HFFc6 (cell line): ENCODE data around the gene TRIM31. TPM values are rescaled to one million over a fixed set of nuclear protein-coding genes. Genes with fewer than 3 reads are reported as not detected.

ENCODE experiments used
- DNase-seq: peaks from one replicate; pipeline ENCODE4 v3.0.0-alpha.2; 2018
- H3K27ac Mint-ChIP-seq: 2 replicates; pipeline ENCODE4 v1.8.0; 2020; ENCODE audit warnings: mild to moderate bottlenecking, mixed read lengths
- H3K27me3 Mint-ChIP-seq: 2 replicates; pipeline ENCODE4 v1.8.0; 2021; ENCODE audit warnings: mild to moderate bottlenecking, moderate library complexity, mixed read lengths; ENCODE audit not compliant: insufficient read depth
- H3K36me3 Mint-ChIP-seq: 2 replicates; pipeline ENCODE4 v1.8.0; 2021; ENCODE audit warnings: low read depth, mixed read lengths
- H3K4me1 Mint-ChIP-seq: 2 replicates; pipeline ENCODE4 v1.8.0; 2020; ENCODE audit warnings: low read depth, mixed read lengths
- H3K4me3 Mint-ChIP-seq: 2 replicates; pipeline ENCODE4 v1.8.0; 2020; ENCODE audit warnings: mild to moderate bottlenecking, moderate library complexity, mixed read lengths
- H3K9me3 Mint-ChIP-seq: 2 replicates; pipeline ENCODE4 v1.8.0; 2020; ENCODE audit warnings: mild to moderate bottlenecking, mixed read lengths
- total RNA-seq, 6 experiments: library from RNA; stranded (reverse); fragmentation: NEBNext Ultra II Directional; extraction: Animal tissue kit (Norgen Biotek cat#: 25700); gene quantifications; 2 replicates in 1 of 6; 3 replicates in 5 of 6; pipeline ENCODE4 v1.2.3, GENCODE V29; 2021
- TF ChIP-seq, protein P1 (sequence below): fragments of 200-600 bp; sonication (generic); IDR thresholded peaks from 2 replicates; pipeline ENCODE4 v1.5.0; 2021; ENCODE audit warnings: antibody characterized with exemption, mild to moderate bottlenecking

TRIM31 gene
- total RNA-seq, 6 experiments from 2014 or later: not detected

GRCh38 chr6:30061858-30062458 lies 50.9 kb downstream of the TRIM31 start:
- no peaks in the 10 kb centered on the region for H3K9me3 Mint-ChIP-seq
- H3K27ac Mint-ChIP-seq: peak overlapping the region; percentile 95
- H3K4me3 Mint-ChIP-seq: peak overlapping the region; percentile 98
- peaks cover 8% of the 10 kb centered on the region for H3K27me3 Mint-ChIP-seq
- TF ChIP-seq, protein P1, sequence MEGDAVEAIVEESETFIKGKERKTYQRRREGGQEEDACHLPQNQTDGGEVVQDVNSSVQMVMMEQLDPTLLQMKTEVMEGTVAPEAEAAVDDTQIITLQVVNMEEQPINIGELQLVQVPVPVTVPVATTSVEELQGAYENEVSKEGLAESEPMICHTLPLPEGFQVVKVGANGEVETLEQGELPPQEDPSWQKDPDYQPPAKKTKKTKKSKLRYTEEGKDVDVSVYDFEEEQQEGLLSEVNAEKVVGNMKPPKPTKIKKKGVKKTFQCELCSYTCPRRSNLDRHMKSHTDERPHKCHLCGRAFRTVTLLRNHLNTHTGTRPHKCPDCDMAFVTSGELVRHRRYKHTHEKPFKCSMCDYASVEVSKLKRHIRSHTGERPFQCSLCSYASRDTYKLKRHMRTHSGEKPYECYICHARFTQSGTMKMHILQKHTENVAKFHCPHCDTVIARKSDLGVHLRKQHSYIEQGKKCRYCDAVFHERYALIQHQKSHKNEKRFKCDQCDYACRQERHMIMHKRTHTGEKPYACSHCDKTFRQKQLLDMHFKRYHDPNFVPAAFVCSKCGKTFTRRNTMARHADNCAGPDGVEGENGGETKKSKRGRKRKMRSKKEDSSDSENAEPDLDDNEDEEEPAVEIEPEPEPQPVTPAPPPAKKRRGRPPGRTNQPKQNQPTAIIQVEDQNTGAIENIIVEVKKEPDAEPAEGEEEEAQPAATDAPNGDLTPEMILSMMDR: no peak
- no peak for DNase-seq
- H3K36me3 Mint-ChIP-seq: peaks cover 22% of the 10 kb centered on the region
- H3K4me1 Mint-ChIP-seq: peaks cover 50% of the 10 kb centered on the region

- peak within 1 kb of the TSS; percentile 98 for H3K4me3 Mint-ChIP-seq
- TF ChIP-seq, protein P1: no peak
- H3K27ac Mint-ChIP-seq: peak within 1 kb of the TSS; percentile 95
- peak; percentile 94 for DNase-seq
- H3K27me3 Mint-ChIP-seq: peaks cover 4% of the 10 kb centered on the region
- peaks cover 22% of the 10 kb centered on the region for H3K36me3 Mint-ChIP-seq
- no peaks in the 10 kb centered on the region for H3K9me3 Mint-ChIP-seq
- peaks cover 45% of the 10 kb centered on the region for H3K4me1 Mint-ChIP-seq
These were observed 51.6 kb downstream of the TRIM31 start, which contains the start of gene POLR1H for GRCh38 chr6:30061092-30061857. POLR1H (plus strand) TSS chr6:30061265; CDS start chr6:30061525, 260 bp downstream.

GRCh38 chr6:30060606-30061091 lies 52.2 kb downstream of the TRIM31 start:
- DNase-seq: peak; percentile 47
- TF ChIP-seq, protein P1: no peak
- Mint-ChIP-seq H3K9me3 (no peaks in the 10 kb centered on the region), H3K36me3 (peaks cover 22% of the 10 kb centered on the region), H3K4me1 (peaks cover 38% of the 10 kb centered on the region), H3K27me3 (peaks cover 4% of the 10 kb centered on the region), H3K4me3 (peak overlapping the region; percentile 98), H3K27ac (peak overlapping the region; percentile 95)

DNA sequence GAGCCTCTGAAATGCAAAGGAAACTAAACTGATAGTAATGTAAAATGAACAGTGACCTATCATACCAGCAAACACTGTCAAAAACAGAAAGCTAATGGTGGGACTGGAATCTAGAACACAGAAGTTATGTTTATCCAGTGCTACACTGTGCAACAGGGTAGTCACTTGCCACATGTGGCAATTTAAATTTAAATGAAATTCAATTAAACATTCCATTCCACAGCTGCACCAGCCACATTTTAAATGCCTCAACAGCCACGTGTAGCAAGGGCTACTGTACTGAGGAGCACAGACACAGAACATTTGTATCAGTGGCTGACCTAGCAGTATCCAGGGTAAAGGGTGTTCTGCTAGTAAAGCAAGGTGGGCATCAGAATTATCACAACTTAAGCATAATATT lies 57.4 kb downstream of the TRIM31 start:
- H3K9me3 Mint-ChIP-seq: no peaks in the 10 kb centered on the region
- H3K4me1 Mint-ChIP-seq: peaks cover 21% of the 10 kb centered on the region
- TF ChIP-seq, protein P1: no peak
- H3K4me3 Mint-ChIP-seq: no peak overlapping the region
- no peak overlapping the region for H3K27ac Mint-ChIP-seq
- H3K36me3 Mint-ChIP-seq: no peaks in the 10 kb centered on the region
- peaks cover 2% of the 10 kb centered on the region; the same call in 1 of the 2 replicates for H3K27me3 Mint-ChIP-seq
- no peak for DNase-seq

- Mint-ChIP-seq H3K9me3 (no peaks in the 10 kb centered on the region), H3K36me3 (no peaks in the 10 kb centered on the region), H3K27me3 (no peaks in the 10 kb centered on the region; the same call in 1 of the 2 replicates), H3K4me3 (no peak overlapping the region), H3K27ac (no peak overlapping the region), H3K4me1 (peaks cover 8% of the 10 kb centered on the region; the same call in 1 of the 2 replicates)
- DNase-seq: no peak
- TF ChIP-seq, protein P1: no peak
These were observed 59.2 kb downstream of the TRIM31 start for GRCh38 chr6:30053682-30054081.

Other genes starting within 250 kb of the TRIM31 start
- 100 to 1,000 TPM; 116 to 159 (median 149) TPM for gene HLA-A, start 170.6 kb downstream of the TRIM31 start, total RNA-seq
- gene POLR1H, start 51.8 kb downstream of the TRIM31 start, total RNA-seq: 10 to 100 TPM; 18.6 to 28.3 (median 23.9) TPM
- gene PPP1R11, start 45.9 kb downstream of the TRIM31 start, total RNA-seq: 10 to 100 TPM; 47.1 to 61.7 (median 53.2) TPM
- not detected for gene RNF39, start 37.3 kb downstream of the TRIM31 start, total RNA-seq
- not detected for gene TRIM40, start 23.1 kb upstream of the TRIM31 start, total RNA-seq
- not detected for gene TRIM10, start 48.1 kb upstream of the TRIM31 start, total RNA-seq
- gene TRIM15, start 50.5 kb upstream of the TRIM31 start, total RNA-seq: not detected
- 10 to 100 TPM; 29.4 to 34.4 (median 32.2) TPM for gene TRIM26, start 100.3 kb upstream of the TRIM31 start, total RNA-seq
- gene TRIM39, start 213.8 kb upstream of the TRIM31 start, total RNA-seq: 10 to 100 TPM in 4 of 6 experiments, 1 to 10 TPM in 2; 8.7 to 12.2 (median 10.8) TPM
- gene RPP21, start 232.1 kb upstream of the TRIM31 start, total RNA-seq: 10 to 100 TPM; 32.3 to 45.9 (median 40.0) TPM